Kidney tubule cell (primary cell): Measurements from ENCODE around the gene CBFA2T3.

Source experiments
- DNase-seq: peaks from one replicate; pipeline ENCODE4 v3.0.0-alpha.2; 2018; ENCODE audit warnings: low spot score

The CBFA2T3 gene

GRCh38 chr16:88995746-88996535, 18.9 kb upstream of the CBFA2T3 start:
- DNase-seq: no peak

DNA sequence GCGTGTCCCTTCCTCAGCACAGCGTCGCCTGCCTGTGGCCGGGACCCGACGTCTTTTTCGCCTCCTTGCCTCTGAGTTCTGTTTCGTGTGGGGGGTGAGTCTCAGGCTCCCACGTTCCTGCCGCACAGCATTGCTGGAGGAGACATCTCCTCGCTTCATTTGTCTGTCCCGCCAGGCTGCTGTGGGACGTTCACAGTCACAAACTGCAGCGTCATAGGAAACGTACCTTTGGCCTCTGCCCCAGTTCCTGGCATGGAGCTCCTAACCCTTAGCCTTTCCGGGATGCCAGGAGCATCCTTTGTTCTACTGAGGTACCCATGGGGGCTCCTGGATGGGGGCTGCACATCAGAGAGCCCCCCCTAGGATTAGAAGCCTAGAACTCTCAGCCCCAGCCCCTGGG, 18.2 kb upstream of the CBFA2T3 start:
- no peak for DNase-seq

GRCh38 chr16:88994695-88995094, 17.7 kb upstream of the CBFA2T3 start:
- DNase-seq: no peak

GRCh38 chr16:88993946-88994600, 17.1 kb upstream of the CBFA2T3 start:
- DNase-seq: no peak

GRCh38 chr16:88993166-88993761, 16.3 kb upstream of the CBFA2T3 start:
- no peak for DNase-seq

DNA sequence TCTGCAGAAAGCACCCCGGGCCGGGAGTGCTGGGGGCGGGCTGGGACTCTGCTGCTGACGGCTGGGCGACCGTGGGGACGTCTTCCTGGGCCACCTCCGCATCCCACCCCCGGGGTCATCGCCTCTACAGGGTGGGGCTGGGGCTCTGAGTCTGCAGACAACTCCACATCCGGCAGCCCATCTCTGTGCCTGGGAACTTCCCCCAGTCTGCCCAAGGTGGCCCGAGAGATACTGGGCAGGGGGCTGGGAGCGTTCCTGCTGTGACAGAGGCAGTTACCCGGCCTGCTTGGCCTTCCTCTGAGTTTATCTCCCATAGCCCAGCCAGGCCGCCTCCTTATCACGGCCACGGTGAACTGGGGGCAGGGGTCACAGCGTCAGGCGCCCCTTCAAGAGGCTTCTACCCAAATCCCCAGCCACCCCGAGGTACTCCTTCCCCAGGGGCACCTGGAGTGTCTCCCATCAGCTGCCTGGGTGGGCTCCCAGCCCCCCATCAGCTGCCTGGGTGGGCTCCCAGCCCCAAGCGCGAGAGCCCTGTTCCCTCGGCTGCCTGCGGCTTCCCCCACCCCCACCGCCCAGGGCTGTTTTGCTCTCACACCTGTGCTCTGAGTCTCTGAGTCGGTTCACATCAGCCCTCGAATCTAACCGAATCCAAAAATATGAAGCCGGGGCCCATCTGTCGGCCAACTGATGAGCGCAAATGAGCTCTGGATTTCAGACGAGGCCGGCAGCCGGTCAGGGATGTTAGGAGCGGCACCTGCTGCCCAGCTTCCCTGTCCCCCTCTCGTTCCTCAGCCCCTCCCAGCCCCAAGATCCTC, 15.6 kb upstream of the CBFA2T3 start:
- DNase-seq: no peak

DNA sequence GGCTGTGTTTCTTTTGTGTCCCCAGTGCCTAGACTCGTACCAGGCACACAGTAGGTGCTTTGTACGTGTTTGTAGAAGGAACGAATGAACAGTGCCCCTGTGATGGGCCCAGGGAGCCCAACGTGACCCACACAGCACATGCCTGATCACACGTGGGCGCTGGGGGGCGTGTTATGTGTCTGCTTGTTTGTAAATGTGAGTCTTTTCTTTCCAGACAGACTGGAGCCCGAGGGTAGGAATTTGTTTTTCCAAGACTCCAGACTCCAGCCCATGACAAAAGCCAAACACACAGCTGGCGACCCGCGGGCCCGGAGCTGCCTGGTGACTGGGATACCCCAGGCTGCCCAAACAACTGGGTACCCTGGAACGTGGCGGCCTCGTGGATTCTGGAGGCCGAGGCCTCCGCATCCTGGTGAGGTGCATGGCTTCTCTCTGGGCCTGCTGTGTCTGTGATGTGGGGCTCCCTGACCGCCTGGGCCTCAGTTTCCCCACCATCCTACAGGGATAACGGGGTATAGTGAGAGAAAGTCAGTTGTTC, 14.9 kb upstream of the CBFA2T3 start:
- no peak for DNase-seq

DNA sequence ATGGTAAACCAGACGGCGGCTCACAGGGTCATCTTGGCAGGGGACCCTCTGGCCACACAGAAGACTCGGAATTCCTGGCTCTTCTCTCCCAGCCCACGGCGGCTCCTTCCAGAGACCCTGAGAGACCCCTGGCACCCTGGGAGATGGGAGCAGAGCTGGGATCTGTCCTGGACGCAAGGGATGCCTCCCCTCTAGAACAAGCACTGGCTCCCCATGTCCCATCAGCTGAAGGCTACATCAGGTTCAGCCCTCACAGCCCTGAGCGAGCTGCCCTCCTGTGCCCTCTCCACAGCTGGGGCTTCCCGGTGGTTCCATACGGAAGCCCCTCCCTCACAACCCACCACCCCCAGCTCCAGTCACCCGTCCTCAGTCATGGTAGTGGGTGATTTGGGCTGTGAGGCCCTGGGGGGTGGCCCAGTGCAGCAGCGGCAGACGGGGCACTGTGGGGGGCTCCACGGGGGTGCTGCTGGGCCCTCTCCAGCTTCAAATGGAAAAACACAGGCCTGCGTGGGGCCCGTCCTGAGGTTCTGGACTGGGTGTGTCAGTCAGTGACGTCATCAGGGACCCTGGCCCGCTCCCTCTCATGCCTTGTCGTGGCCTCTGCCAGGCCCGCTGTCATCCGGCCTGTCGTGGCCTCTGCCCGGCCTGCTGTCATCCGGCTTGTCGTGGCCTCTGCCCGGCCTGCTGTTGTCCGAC, 13.0 kb upstream of the CBFA2T3 start:
- DNase-seq: no peak

DNA sequence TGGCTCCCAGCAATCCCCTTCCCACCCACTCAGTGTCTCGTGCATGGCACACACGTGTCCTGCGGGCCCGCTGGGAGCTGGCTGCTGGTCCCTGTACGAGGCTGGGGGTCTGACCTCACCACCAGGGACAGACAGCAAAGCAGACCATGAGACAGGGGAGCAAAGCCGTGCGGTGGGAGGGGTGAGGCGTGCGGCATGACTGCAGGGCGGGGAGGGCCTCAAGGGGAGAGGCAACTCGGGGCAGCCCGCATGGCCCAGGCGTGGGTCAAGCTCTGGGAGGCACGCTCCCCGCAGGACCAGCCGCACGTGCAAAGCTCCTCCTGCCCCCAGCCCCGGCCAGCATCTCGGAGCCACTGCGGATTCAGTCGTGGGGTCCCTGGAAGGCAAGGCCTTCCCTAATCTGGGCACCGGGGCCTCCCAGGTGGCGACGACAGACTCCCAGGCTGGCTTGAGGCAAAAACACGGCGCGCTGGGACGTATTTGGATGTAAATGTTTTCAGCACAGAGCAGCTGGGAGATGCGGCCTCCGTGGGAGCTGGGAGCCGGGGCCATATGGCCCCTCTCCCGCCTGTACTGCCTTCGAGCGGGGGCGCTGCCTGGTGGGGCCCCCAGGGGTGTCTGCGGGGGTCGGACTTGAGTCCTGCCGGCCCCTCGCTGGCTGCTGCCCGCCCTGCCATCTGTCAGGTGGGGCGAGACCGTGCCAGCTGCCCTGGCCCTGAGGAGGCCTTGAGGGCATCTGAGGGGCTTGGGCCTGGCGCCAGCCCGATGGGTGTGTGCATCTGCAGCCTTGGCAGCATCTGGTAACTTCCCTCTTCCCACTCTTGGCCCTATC, 12.2 kb upstream of the CBFA2T3 start:
- DNase-seq: no peak

GRCh38 chr16:88985521-88985920, 8.5 kb upstream of the CBFA2T3 start:
- DNase-seq: no peak

GRCh38 chr16:88983771-88984687, 7.0 kb upstream of the CBFA2T3 start:
- no peak for DNase-seq

- DNase-seq: no peak
These were observed 6.2 kb upstream of the CBFA2T3 start for GRCh38 chr16:88983165-88983564.

DNA sequence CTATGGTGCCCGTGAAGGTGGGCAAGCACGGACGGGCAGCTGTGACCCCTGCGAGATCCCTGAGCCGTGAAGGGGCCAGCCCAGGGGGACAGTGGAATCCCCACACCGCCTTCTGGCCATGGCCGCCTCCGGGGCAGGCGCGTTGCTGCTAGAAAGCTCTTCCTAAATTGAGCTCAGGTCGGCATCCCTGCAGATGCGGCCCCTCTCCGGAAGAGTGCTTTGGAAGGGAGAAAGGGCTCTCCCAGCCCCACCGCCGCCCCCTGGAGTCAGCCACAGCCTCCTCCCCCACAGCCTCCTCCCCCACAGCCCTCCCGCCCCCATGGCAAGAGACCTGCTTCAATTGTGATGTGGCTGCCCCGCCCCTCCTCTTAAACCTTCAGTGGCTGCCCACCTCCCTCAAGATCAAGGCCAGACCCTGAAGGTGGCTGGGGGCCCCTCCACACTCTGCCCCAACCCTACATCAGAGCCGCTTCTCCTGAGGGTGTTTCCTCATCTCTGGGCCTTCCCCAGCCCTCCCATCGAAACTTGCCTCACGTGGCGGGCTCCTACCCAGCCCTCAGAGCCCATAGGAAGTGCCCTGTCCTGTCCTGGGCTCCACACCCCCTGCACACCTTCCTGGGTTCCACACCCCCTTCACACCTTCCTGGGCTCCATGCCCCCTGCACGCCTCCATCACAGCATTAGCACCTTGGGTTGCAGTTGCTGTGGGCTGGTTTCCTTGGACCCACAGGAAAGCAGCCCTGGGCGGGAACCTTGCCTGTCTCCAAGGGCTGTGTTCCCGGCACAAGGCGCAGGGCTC, 5.5 kb upstream of the CBFA2T3 start:
- no peak for DNase-seq

DNA sequence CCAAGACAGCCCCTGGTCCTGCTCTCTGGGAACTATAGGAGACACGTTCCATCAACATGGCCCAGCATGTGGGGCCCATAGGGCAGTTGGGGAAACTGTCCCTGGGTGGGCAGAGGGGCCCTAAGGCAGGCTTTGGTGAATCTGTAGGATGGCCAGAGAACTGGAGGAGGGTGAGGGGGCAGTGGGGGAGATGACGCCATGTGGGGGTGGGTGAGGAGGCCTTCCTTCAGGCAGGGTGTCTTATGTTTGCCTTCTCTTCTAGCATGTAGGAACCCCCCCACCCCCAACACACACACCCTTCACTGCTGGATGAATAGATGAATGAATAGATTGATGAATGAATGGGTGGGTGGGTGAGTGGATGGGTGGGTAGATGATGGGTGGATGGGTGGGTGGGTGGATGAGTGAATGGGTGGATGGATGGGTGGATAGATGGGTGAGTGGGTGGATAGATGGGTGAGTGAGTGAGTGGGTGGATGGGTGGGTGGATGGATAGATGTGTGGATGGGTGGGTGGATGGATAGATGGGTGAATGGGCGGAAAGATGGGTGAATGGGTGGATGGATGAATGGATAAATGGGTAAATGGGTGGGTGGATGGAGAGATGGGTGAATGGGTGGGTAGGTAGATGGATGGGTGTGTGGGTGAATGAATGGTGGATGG, 2.5 kb upstream of the CBFA2T3 start:
- DNase-seq: no peak

- DNase-seq: no peak
These were observed 1.8 kb upstream of the CBFA2T3 start for GRCh38 chr16:88978608-88979346.

DNA sequence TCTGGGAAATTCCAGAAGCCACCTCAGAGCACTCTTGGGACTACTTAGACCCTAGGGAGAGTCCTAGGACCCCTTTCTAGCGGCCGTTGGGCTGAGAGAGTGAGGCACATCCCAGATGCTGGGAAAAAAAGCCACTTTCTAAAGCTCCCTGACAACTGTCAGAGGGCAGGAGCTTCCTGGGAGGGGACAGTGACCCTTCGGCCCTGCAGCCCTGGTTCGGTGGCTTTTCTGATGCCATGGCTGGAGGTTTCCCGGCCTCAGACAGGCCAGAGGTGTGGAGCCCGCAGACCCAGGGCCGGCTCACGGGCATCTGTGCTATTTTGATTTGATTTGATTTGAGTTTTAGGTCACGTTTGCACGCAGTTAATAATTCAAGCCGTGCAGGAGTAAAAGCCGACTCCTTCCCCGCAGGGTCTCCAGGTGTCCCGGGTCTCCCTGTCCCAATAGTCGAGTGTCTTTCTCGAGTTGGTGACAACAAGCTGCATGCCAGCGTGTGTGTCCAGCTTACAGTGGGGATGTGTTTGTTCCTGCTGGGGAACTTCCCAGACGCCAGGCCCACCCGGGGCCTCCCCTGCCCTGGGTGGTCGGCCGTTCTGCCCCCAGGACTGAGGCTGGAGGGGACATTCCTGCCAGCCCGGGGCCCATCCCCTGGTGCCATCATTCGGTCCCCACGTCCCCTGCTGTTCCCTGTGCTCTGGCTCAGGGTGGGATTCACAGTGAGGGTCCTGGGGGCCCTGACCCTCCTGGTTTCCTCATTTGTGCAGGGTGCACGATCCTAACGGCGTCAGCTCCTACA, 1.0 kb upstream of the CBFA2T3 start:
- DNase-seq: no peak
